OCI-LY3 (cell line): ENCODE data around the gene TECPR2.

Experiments used
- H2AFZ ChIP-seq: fragments of 200-600, 300-600 bp; shearing (Covaris generic); 2 replicates; pipeline ENCODE4 v1.6.0; 2014; ENCODE audit warnings: antibody characterized with exemption, low read depth, low read length
- H3K27ac ChIP-seq: fragments of 200-600, 300-600 bp; sonication (generic); 2 replicates; pipeline ENCODE4 v1.5.1; 2014; ENCODE audit warnings: mild to moderate bottlenecking, low read length, moderate library complexity, mixed read lengths
- H3K27me3 ChIP-seq: fragments of 200-600, 300-600 bp; sonication (generic); 2 replicates; pipeline ENCODE4 v1.6.1; 2014; ENCODE audit warnings: low read depth, low read length, mixed read lengths
- H3K36me3 ChIP-seq: fragments of 200-600, 300-600 bp; sonication (generic); replicated peaks from 2 replicates; pipeline ENCODE3; 2014; ENCODE audit warnings: low read depth, low read length, mixed read lengths
- H3K4me1 ChIP-seq: fragments of 300-600, 200-600 bp; sonication (generic); 2 replicates; pipeline ENCODE4 v1.6.1; 2014; ENCODE audit warnings: low read length, mixed read lengths
- H3K4me2 ChIP-seq: fragments of 200-600, 300-600 bp; sonication (generic); 2 replicates; pipeline ENCODE4 v1.6.1; 2014; ENCODE audit warnings: low read length, mixed read lengths
- H3K4me3 ChIP-seq: fragments of 300-600, 200-600 bp; sonication (generic); 2 replicates; pipeline ENCODE4 v1.5.1; 2014; ENCODE audit warnings: antibody characterized with exemption, mild to moderate bottlenecking, low read length, moderate library complexity
- H3K79me2 ChIP-seq: fragments of 300-600, 200-600 bp; shearing (Covaris generic); 2 replicates; pipeline ENCODE4 v1.6.1; 2014; ENCODE audit warnings: mild to moderate bottlenecking, low read length, mixed read lengths
- H3K9ac ChIP-seq: fragments of 300-600, 200-600 bp; shearing (Covaris generic); 2 replicates; pipeline ENCODE4 v1.6.0; 2014; ENCODE audit warnings: mild to moderate bottlenecking, low read length, moderate library complexity
- H3K9me3 ChIP-seq: fragments of 200-600, 300-600 bp; shearing (Covaris generic); 2 replicates; pipeline ENCODE4 v1.6.1; 2014; ENCODE audit warnings: low read length, mixed read lengths; ENCODE audit not compliant: insufficient read depth
- H4K20me1 ChIP-seq: fragments of 200-600, 300-600 bp; sonication (generic); 2 replicates; pipeline ENCODE4 v1.6.1; 2016; ENCODE audit warnings: low read length, mixed read lengths; ENCODE audit not compliant: insufficient read depth
- EZH2phosphoT487 ChIP-seq: fragments of 200-600 bp; shearing (Covaris generic); IDR thresholded peaks from 2 replicates; pipeline ENCODE4 v1.6.1; 2018; ENCODE audit warnings: antibody characterized with exemption, mixed run types, low read depth
- TF ChIP-seq, protein P1 (sequence below): fragments of 200-600, 300-600 bp; sonication (generic); IDR thresholded peaks from 2 replicates; pipeline ENCODE4 v1.5.1; 2014; ENCODE audit warnings: antibody characterized with exemption, low read length, low read depth

TECPR2 gene

DNA sequence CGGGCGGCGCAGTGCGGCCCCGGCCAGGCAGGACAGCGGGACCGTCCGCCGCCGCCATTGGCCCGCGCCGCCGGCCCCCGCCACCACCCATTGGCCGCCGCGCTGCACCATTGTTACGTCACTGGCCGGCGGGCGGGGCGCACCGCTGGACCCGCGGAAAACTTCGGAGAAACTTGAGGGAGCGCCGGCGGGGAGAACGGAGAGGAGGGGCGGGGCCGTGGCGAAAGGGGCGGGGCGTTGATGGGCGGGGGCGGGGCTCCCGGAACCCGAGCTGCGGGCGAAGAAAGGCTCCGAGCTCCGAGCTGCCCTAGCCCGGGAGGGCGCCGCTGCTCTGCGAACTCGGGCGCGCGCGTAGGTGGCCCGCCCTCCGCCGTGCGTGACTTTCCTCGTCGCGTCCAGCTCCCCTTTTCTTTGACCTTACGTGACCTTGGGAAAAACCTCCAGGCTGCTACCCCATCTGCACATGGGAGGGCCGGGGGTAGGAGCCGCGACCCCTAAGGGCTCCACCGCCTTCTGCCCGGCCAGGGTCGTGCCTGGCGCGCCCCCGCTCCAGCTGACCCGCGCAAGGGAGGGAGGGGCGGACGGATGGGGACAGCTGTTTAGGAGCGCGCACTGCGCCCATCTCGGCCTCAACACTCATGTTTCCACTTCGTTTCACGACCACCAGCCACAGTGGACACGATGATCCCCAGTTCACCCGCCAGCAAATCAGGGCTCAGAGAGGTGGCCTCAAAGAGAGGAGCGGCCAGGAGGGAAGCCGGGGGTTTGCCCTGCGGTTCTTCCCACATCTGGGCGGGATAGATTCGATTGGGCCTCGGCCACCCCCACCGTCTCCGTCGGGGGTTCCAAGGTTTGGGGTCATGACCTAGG, 147.2 kb downstream of the TECPR2 start, which contains the start of gene ANKRD9:
ANKRD9 (minus strand) TSS at position 31 of the 870 bp plus-strand sequence. CDS start 1,887 bp downstream, outside the sequence.
- Histone ChIP-seq H3K9me3 (no peaks in the 10 kb centered on the region), H3K4me2 (peak within 1 kb of the TSS; percentile 97), H3K27ac (no peak within 1 kb of the TSS), H3K27me3 (no peaks in the 10 kb centered on the region), H3K4me1 (peaks cover 12% of the 10 kb centered on the region), H3K4me3 (peak within 1 kb of the TSS; percentile 91), H3K36me3 (no peaks in the 10 kb centered on the region), H3K9ac (peak within 1 kb of the TSS; percentile 63), H2AFZ (peak within 1 kb of the TSS; percentile 76; the same call in 1 of the 2 replicates), H4K20me1 (no peaks in the 10 kb centered on the region), H3K79me2 (no peaks in the 10 kb centered on the region)
- TF ChIP-seq, protein P1, sequence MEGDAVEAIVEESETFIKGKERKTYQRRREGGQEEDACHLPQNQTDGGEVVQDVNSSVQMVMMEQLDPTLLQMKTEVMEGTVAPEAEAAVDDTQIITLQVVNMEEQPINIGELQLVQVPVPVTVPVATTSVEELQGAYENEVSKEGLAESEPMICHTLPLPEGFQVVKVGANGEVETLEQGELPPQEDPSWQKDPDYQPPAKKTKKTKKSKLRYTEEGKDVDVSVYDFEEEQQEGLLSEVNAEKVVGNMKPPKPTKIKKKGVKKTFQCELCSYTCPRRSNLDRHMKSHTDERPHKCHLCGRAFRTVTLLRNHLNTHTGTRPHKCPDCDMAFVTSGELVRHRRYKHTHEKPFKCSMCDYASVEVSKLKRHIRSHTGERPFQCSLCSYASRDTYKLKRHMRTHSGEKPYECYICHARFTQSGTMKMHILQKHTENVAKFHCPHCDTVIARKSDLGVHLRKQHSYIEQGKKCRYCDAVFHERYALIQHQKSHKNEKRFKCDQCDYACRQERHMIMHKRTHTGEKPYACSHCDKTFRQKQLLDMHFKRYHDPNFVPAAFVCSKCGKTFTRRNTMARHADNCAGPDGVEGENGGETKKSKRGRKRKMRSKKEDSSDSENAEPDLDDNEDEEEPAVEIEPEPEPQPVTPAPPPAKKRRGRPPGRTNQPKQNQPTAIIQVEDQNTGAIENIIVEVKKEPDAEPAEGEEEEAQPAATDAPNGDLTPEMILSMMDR: no peak
- no peak for TF ChIP-seq EZH2phosphoT487

- peak overlapping the region; percentile 91 for H3K4me3 ChIP-seq
- no peaks in the 10 kb centered on the region for H4K20me1 ChIP-seq
- no peaks in the 10 kb centered on the region for H3K27me3 ChIP-seq
- no peaks in the 10 kb centered on the region for H3K9me3 ChIP-seq
- no peaks in the 10 kb centered on the region for H3K79me2 ChIP-seq
- no peak overlapping the region for H3K27ac ChIP-seq
- H3K36me3 ChIP-seq: no peaks in the 10 kb centered on the region
- peaks cover 12% of the 10 kb centered on the region for H3K4me1 ChIP-seq
- peak overlapping the region; percentile 63 for H3K9ac ChIP-seq
- TF ChIP-seq, protein P1: no peak
- no peak for TF ChIP-seq EZH2phosphoT487
- 0 out of 2 replicates have a peak overlapping the region, but pooled peaks have one; percentile 76 for H2AFZ ChIP-seq
- H3K4me2 ChIP-seq: peak overlapping the region; percentile 97
Observed at GRCh38 chr14:102510616-102511520, 148.1 kb downstream of the TECPR2 start.

- Histone ChIP-seq H3K4me2 (no peak overlapping the region), H4K20me1 (no peaks in the 10 kb centered on the region), H3K4me3 (no peak overlapping the region), H3K36me3 (no peaks in the 10 kb centered on the region), H3K27me3 (no peaks in the 10 kb centered on the region), H3K9ac (no peak overlapping the region), H3K27ac (no peak overlapping the region), H3K79me2 (no peaks in the 10 kb centered on the region), H3K9me3 (no peaks in the 10 kb centered on the region), H3K4me1 (peaks cover 12% of the 10 kb centered on the region), H2AFZ (no peak overlapping the region)
- no peak for TF ChIP-seq EZH2phosphoT487
- TF ChIP-seq, protein P1: no peak
Observed at GRCh38 chr14:102511538-102511937, 148.8 kb downstream of the TECPR2 start.
